ENCODE measurements around the gene STOML1.

Gene STOML1

DNA sequence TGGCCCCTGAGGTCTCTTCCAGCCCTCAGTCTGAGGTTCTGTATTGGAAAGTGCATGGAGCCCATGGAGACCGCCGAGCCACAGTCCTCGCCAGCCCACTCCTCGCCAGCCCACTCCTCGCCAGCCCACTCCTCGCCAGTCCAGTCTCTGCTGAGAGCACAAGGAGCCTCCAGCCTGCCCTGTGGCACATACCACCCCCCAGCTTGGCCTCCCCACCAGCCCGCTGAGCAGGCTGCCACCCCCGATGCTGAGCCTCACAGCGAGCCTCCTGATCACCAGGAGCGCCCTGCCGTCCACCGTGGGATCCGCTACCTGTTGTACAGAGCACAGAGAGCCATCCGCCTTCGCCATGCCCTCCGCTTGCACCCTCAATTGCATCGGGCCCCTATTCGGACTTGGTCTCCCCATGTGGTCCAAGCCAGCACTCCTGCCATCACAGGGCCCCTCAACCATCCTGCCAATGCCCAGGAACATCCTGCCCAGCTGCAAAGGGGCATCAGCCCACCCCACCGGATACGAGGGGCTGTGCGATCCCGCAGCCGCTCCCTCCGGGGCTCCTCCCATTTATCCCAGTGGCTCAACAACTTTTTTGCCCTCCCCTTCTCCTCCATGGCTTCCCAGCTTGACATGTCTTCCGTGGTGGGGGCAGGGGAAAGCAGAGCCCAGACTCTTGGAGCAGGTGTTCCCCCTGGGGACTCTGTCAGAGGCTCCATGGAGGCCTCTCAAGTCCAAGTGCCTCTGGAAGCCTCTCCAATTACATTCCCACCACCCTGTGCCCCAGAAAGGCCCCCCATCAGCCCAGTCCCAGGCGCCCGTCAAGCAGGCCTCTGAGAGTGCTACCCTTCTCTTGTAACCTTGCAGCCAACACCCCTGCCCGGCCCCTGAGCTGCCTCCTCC lies 43.3 kb upstream of the STOML1 start:
- Histone ChIP-seq H3K9me3 (ENCODE audit: control insufficient read depth in 1 of 2, low read length in 2 of 2) (no peaks in the 10 kb centered on the region), H3K4me1 (ENCODE audit: control insufficient read depth in 1 of 2, insufficient read depth in 2 of 2, low read length in 2 of 2) (peaks cover 0 to 22% of the 10 kb centered on the region in 2 donors), H3K9ac (ENCODE audit: low read depth in 1 of 2, low read length in 2 of 2) (no peak overlapping the region), H3K27ac (ENCODE audit: low read depth, low read length) (no peak overlapping the region), H3K27me3 (ENCODE audit: control insufficient read depth in 1 of 2, insufficient read depth in 2 of 2, low read length in 2 of 2) (no peaks in the 10 kb centered on the region), H3K36me3 (ENCODE audit: control insufficient read depth in 1 of 2, insufficient read depth in 2 of 2, low read length in 2 of 2) (peaks cover 34 to 55% of the 10 kb centered on the region in 2 donors), H3K4me3 (ENCODE audit: low read depth in 1 of 2, low read length in 2 of 2) (no peak overlapping the region)

DNA sequence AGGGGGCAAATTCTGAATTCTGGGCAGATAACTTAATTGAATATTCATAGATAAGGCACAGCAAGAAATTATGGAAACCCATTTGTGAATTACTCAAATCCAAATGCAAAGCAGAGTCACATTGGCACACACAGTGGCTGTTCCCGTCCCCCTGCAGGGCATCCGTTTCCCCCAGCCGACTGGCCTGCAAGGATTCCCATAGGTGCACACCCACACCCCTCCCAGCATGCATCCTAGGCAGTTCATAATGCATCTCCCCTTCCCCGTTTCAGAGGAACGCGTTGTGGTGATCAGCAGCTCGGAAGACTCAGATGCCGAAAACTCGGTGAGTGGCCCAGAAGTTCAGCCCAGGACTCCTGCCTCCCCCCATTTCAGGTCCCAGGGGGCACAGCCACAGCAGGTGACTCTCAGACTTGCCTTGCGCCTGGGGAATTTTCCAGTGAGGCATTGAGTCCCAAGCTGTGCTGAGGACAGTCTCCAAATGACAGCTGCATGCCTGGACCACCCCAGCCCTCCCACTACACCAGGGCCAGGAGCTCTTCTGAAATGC lies 42.2 kb upstream of the STOML1 start:
- Histone ChIP-seq H3K27ac (ENCODE audit: low read depth, low read length) (no peak overlapping the region), H3K36me3 (ENCODE audit: control insufficient read depth in 1 of 2, insufficient read depth in 2 of 2, low read length in 2 of 2) (peaks cover 34 to 55% of the 10 kb centered on the region in 2 donors), H3K4me3 (ENCODE audit: low read depth in 1 of 2, low read length in 2 of 2) (no peak overlapping the region), H3K9ac (ENCODE audit: low read depth in 1 of 2, low read length in 2 of 2) (no peak overlapping the region), H3K4me1 (ENCODE audit: control insufficient read depth in 1 of 2, insufficient read depth in 2 of 2, low read length in 2 of 2) (peaks cover 0 to 15% of the 10 kb centered on the region in 2 donors), H3K27me3 (ENCODE audit: control insufficient read depth in 1 of 2, insufficient read depth in 2 of 2, low read length in 2 of 2) (no peaks in the 10 kb centered on the region), H3K9me3 (ENCODE audit: control insufficient read depth in 1 of 2, low read length in 2 of 2) (no peaks in the 10 kb centered on the region)

GRCh38 chr15:74032606-74033561 lies 40.8 kb upstream of the STOML1 start:
- H3K4me3 ChIP-seq (ENCODE audit: low read depth in 1 of 2, low read length in 2 of 2), result no peak overlapping the region
- no peak overlapping the region for H3K27ac ChIP-seq (ENCODE audit: low read depth, low read length)
- peaks cover 34 to 60% of the 10 kb centered on the region in 2 donors for H3K36me3 ChIP-seq (ENCODE audit: control insufficient read depth in 1 of 2, insufficient read depth in 2 of 2, low read length in 2 of 2)
- no peak overlapping the region for H3K9ac ChIP-seq (ENCODE audit: low read depth in 1 of 2, low read length in 2 of 2)
- H3K4me1 ChIP-seq (ENCODE audit: control insufficient read depth in 1 of 2, insufficient read depth in 2 of 2, low read length in 2 of 2), result peaks cover 0 to 7% of the 10 kb centered on the region in 2 donors
- H3K27me3 ChIP-seq (ENCODE audit: control insufficient read depth in 1 of 2, insufficient read depth in 2 of 2, low read length in 2 of 2), result no peaks in the 10 kb centered on the region
- no peaks in the 10 kb centered on the region for H3K9me3 ChIP-seq (ENCODE audit: control insufficient read depth in 1 of 2, low read length in 2 of 2)

DNA sequence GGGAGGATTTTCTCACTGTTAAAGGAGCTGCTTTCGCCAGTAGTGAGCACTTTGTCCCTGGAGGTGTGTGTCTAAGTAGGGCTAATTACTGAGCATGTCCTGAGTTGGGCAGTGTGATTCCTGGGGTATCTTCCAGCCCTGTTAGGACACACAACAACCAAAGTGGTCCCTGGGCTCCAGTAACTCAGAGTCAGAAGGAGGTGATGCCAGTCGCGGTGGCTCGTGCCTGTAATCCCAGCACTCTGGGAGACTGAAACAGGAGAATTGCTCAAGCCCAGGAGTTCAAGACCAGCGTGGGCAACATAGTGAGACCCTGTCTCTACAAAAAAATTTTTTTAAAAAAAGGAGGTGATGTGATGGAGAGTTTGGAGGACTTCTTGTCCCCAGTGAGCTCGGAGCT lies 40.0 kb upstream of the STOML1 start:
- H3K9me3 ChIP-seq (ENCODE audit: control insufficient read depth in 1 of 2, low read length in 2 of 2), result no peaks in the 10 kb centered on the region
- H3K4me3 ChIP-seq (ENCODE audit: low read depth in 1 of 2, low read length in 2 of 2), result no peak overlapping the region
- peaks cover 0 to 10% of the 10 kb centered on the region in 2 donors for H3K4me1 ChIP-seq (ENCODE audit: control insufficient read depth in 1 of 2, insufficient read depth in 2 of 2, low read length in 2 of 2)
- H3K27me3 ChIP-seq (ENCODE audit: control insufficient read depth in 1 of 2, insufficient read depth in 2 of 2, low read length in 2 of 2), result no peaks in the 10 kb centered on the region
- H3K36me3 ChIP-seq (ENCODE audit: control insufficient read depth in 1 of 2, insufficient read depth in 2 of 2, low read length in 2 of 2), result peaks cover 33 to 63% of the 10 kb centered on the region in 2 donors
- H3K9ac ChIP-seq (ENCODE audit: low read depth in 1 of 2, low read length in 2 of 2), result no peak overlapping the region
- no peak overlapping the region for H3K27ac ChIP-seq (ENCODE audit: low read depth, low read length)

DNA sequence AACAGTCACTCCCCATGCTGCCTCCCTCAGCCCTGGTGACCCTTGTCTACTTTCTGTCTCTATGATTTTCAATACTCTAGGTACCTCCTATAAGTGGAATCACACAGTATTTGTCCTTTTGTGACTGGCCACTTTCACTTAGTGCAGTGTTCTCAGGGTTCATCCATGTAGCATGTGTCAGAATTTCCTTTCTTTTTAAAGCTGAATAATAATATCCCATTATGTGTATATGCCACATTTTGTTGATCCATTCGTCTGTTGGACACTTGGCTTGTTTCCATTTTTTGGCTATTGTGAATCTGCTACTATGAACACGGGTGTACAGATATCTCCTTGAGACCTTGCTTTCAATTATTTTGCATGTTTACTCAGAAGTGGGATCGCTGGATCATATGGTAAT lies 36.6 kb upstream of the STOML1 start:
- no peaks in the 10 kb centered on the region for H3K9me3 ChIP-seq (ENCODE audit: control insufficient read depth in 1 of 2, low read length in 2 of 2)
- H3K4me3 ChIP-seq (ENCODE audit: low read depth in 1 of 2, low read length in 2 of 2), result no peak overlapping the region
- H3K9ac ChIP-seq (ENCODE audit: low read depth in 1 of 2, low read length in 2 of 2), result no peak overlapping the region
- H3K27me3 ChIP-seq (ENCODE audit: control insufficient read depth in 1 of 2, insufficient read depth in 2 of 2, low read length in 2 of 2), result no peaks in the 10 kb centered on the region
- H3K27ac ChIP-seq (ENCODE audit: low read depth, low read length), result no peak overlapping the region
- peaks cover 31 to 62% of the 10 kb centered on the region in 2 donors for H3K36me3 ChIP-seq (ENCODE audit: control insufficient read depth in 1 of 2, insufficient read depth in 2 of 2, low read length in 2 of 2)
- H3K4me1 ChIP-seq (ENCODE audit: control insufficient read depth in 1 of 2, insufficient read depth in 2 of 2, low read length in 2 of 2), result peaks cover 0 to 5% of the 10 kb centered on the region in 2 donors

DNA sequence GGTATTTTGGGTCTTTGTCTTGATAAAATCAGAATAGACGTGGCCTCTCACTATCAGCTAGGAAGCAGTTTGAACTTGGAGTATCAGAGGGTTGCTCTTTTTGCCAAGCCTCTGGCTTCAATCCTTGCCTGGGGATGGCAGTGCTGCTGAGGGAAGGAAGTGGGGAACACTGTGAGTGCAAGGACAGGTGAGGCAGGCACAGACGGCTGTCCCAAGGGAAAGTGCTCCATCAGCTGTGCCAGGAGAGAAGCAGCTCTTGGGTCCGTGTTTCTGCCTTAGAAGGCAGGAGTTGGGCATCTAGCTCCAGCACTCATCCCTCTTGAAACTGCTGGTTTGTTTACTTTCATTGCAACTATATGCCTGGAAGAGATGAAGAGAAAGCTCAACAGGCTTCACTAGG lies 35.6 kb upstream of the STOML1 start:
- H3K36me3 ChIP-seq (ENCODE audit: control insufficient read depth in 1 of 2, insufficient read depth in 2 of 2, low read length in 2 of 2), result peaks cover 32 to 62% of the 10 kb centered on the region in 2 donors
- H3K9me3 ChIP-seq (ENCODE audit: control insufficient read depth in 1 of 2, low read length in 2 of 2), result no peaks in the 10 kb centered on the region
- no peak overlapping the region for H3K4me3 ChIP-seq (ENCODE audit: low read depth in 1 of 2, low read length in 2 of 2)
- peaks cover 0 to 5% of the 10 kb centered on the region in 2 donors for H3K4me1 ChIP-seq (ENCODE audit: control insufficient read depth in 1 of 2, insufficient read depth in 2 of 2, low read length in 2 of 2)
- H3K9ac ChIP-seq (ENCODE audit: low read depth in 1 of 2, low read length in 2 of 2), result no peak overlapping the region
- H3K27ac ChIP-seq (ENCODE audit: low read depth, low read length), result no peak overlapping the region
- H3K27me3 ChIP-seq (ENCODE audit: control insufficient read depth in 1 of 2, insufficient read depth in 2 of 2, low read length in 2 of 2), result no peaks in the 10 kb centered on the region

DNA sequence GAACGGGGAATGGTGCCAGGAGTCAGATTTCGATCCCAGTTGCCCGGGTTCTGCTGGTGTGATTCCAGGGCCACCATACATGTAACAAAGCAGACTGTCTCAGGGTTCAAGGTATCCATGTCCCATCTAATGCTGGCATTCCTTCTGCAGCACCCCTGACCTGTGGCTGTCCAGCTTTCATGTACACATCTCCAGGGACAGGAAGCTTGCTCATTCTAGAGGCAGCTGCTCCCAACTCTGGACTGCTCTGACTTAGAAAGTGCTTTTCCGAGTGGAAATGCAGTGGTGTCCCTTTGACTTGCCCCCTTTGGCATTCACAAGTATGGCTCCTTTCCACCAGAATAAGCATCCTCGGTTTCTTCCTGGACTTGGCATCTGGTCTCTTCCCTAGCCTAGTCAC lies 33.3 kb upstream of the STOML1 start:
- H3K27me3 ChIP-seq (ENCODE audit: control insufficient read depth in 1 of 2, insufficient read depth in 2 of 2, low read length in 2 of 2), result no peaks in the 10 kb centered on the region
- no peaks in the 10 kb centered on the region for H3K9me3 ChIP-seq (ENCODE audit: control insufficient read depth in 1 of 2, low read length in 2 of 2)
- peaks cover 0 to 5% of the 10 kb centered on the region in 2 donors for H3K4me1 ChIP-seq (ENCODE audit: control insufficient read depth in 1 of 2, insufficient read depth in 2 of 2, low read length in 2 of 2)
- H3K36me3 ChIP-seq (ENCODE audit: control insufficient read depth in 1 of 2, insufficient read depth in 2 of 2, low read length in 2 of 2), result peaks cover 30 to 60% of the 10 kb centered on the region in 2 donors
- no peak overlapping the region for H3K9ac ChIP-seq (ENCODE audit: low read depth in 1 of 2, low read length in 2 of 2)
- no peak overlapping the region for H3K4me3 ChIP-seq (ENCODE audit: low read depth in 1 of 2, low read length in 2 of 2)
- no peak overlapping the region for H3K27ac ChIP-seq (ENCODE audit: low read depth, low read length)

DNA sequence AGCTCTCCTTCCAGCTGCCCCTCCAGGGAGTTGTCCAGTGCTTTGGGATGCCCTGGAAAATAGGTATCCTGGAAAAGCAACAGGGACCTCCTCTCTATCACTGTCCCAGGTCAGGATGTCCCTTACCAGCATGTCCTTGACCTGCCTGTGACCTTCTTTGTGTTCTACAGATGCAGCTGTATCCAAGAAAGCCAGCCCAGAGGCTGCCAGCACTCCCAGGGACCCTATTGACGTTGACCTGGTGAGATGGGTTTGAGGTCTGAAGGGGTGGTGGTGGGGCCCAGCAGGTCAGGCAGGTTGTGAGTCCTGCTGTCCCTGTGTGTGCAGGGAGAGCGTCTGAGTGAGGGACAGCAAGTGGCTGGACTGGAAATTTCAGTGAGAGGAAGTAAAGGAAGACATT lies 32.6 kb upstream of the STOML1 start:
- H3K4me1 ChIP-seq (ENCODE audit: control insufficient read depth in 1 of 2, insufficient read depth in 2 of 2, low read length in 2 of 2), result peaks cover 0 to 5% of the 10 kb centered on the region in 2 donors

GRCh38 chr15:74022706-74023470 lies 30.8 kb upstream of the STOML1 start:
- no peaks in the 10 kb centered on the region for H3K9me3 ChIP-seq (ENCODE audit: control insufficient read depth in 1 of 2, low read length in 2 of 2)
- H3K27me3 ChIP-seq (ENCODE audit: control insufficient read depth in 1 of 2, insufficient read depth in 2 of 2, low read length in 2 of 2), result no peaks in the 10 kb centered on the region
- H3K36me3 ChIP-seq (ENCODE audit: control insufficient read depth in 1 of 2, insufficient read depth in 2 of 2, low read length in 2 of 2), result peaks cover 30 to 65% of the 10 kb centered on the region in 2 donors
- H3K4me3 ChIP-seq (ENCODE audit: low read depth in 1 of 2, low read length in 2 of 2), result no peak overlapping the region
- no peak overlapping the region for H3K9ac ChIP-seq (ENCODE audit: low read depth in 1 of 2, low read length in 2 of 2)
- H3K27ac ChIP-seq (ENCODE audit: low read depth, low read length), result no peak overlapping the region
- peaks cover 0 to 5% of the 10 kb centered on the region in 2 donors for H3K4me1 ChIP-seq (ENCODE audit: control insufficient read depth in 1 of 2, insufficient read depth in 2 of 2, low read length in 2 of 2)

More for the DNA sequence above, 32.6 kb upstream of the STOML1 start:
- Histone ChIP-seq H3K36me3 (ENCODE audit: control insufficient read depth in 1 of 2, insufficient read depth in 2 of 2, low read length in 2 of 2) (peaks cover 30 to 60% of the 10 kb centered on the region in 2 donors), H3K9me3 (ENCODE audit: control insufficient read depth in 1 of 2, low read length in 2 of 2) (no peaks in the 10 kb centered on the region), H3K9ac (ENCODE audit: low read depth in 1 of 2, low read length in 2 of 2) (no peak overlapping the region), H3K4me3 (ENCODE audit: low read depth in 1 of 2, low read length in 2 of 2) (no peak overlapping the region), H3K27me3 (ENCODE audit: control insufficient read depth in 1 of 2, insufficient read depth in 2 of 2, low read length in 2 of 2) (no peaks in the 10 kb centered on the region), H3K27ac (ENCODE audit: low read depth, low read length) (no peak overlapping the region)
